NCI-H524 treated with DMSO at 0.1 percent for 48 hours (cell line): ENCODE results near the gene KIAA1217.

Experiments used
- DNase-seq: peaks from one replicate; lab custom pipeline; 2025; lab: John Stamatoyannopoulos, UW

Gene KIAA1217, protein sequence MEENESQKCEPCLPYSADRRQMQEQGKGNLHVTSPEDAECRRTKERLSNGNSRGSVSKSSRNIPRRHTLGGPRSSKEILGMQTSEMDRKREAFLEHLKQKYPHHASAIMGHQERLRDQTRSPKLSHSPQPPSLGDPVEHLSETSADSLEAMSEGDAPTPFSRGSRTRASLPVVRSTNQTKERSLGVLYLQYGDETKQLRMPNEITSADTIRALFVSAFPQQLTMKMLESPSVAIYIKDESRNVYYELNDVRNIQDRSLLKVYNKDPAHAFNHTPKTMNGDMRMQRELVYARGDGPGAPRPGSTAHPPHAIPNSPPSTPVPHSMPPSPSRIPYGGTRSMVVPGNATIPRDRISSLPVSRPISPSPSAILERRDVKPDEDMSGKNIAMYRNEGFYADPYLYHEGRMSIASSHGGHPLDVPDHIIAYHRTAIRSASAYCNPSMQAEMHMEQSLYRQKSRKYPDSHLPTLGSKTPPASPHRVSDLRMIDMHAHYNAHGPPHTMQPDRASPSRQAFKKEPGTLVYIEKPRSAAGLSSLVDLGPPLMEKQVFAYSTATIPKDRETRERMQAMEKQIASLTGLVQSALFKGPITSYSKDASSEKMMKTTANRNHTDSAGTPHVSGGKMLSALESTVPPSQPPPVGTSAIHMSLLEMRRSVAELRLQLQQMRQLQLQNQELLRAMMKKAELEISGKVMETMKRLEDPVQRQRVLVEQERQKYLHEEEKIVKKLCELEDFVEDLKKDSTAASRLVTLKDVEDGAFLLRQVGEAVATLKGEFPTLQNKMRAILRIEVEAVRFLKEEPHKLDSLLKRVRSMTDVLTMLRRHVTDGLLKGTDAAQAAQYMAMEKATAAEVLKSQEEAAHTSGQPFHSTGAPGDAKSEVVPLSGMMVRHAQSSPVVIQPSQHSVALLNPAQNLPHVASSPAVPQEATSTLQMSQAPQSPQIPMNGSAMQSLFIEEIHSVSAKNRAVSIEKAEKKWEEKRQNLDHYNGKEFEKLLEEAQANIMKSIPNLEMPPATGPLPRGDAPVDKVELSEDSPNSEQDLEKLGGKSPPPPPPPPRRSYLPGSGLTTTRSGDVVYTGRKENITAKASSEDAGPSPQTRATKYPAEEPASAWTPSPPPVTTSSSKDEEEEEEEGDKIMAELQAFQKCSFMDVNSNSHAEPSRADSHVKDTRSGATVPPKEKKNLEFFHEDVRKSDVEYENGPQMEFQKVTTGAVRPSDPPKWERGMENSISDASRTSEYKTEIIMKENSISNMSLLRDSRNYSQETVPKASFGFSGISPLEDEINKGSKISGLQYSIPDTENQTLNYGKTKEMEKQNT (N-terminal part only)

DNA sequence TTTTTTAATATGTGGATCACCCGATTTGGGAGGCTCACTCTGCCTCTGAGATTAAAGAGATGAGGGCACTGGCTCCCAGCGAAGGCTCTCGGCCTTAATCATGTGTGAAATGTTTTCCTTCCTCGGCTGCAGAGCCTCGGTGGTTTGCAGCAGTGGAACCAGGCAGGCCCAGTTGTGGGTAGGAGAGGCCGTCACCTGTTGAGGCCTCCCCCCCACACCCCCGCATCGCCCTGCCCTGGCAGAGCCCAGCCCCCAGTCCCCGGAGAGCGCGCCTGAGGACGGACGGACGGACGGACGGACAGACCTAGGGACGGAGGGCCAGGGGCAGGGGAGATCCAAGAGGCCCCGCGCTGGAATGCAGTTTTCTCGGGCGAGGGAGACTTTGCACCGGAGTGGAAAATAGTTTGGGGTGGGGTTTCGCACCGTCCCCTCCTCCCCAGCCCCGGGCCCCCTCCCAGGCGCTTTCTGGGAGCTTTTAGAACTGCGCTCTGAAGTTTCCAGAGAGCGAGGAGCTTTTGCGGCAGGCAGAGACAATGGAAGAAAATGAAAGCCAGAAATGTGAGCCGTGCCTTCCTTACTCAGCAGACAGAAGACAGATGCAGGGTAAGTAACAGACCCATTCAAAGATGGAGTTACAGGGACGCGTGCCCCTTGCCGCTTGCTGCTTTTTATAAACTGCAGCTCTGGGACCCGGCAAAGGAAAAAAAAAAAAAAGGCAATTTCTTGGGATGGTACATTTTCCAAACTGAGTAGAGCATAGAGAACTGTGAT is at the start of gene KIAA1217:
Gene KIAA1217 (plus strand): TSS at position 478 of the 771 bp plus-strand sequence. CDS start 56 bp downstream, at position 534.
- no peak for DNase-seq

- DNase-seq = no peak
Measured at GRCh38 chr10:24162206-24162985, 46.5 kb upstream of the KIAA1217 start.

GRCh38 chr10:24163485-24163884 is 45.5 kb upstream of the KIAA1217 start:
- DNase-seq = no peak

DNA sequence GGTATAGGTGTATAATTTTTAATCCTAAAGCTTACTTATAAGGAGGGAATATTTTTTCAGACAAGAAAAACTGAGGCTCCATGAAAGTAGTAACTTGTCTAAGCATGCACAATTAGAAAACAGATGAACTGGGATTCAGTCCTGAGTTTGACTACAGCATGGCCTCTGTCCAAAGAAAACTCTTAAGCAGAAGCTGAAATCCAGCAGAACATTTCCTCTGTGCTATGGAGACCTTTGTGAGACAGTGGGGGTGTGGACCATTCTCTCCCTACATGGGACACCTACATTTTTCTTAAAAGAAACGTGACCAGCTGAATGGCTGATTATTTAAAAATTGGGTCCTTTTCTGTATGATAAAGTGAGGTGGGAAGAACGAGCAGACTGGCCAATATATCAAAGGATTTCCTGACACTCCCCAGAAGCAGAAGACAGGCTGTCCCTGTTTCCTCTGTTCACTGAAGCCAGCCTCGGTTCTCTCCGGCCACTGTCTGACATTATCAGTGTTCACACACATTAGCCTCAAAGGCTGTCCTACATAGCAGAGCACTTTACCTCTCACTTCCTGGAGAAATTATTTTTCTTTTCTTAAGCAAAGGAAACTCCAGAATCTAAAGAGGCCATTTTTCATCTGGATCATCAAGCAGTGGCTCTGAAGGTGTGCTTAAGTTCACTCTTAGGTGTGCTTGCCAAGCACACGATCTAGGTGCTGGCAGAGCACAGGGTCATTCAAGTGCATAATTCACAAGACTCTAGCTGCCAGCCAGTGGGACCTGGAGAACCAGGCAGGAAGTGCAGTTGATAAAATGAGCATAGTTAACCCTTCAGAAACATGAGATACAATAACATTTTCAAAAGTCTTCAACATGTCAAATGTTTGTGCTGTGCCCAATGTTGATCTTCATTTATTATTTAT is 40.4 kb upstream of the KIAA1217 start:
- no peak for DNase-seq

DNA sequence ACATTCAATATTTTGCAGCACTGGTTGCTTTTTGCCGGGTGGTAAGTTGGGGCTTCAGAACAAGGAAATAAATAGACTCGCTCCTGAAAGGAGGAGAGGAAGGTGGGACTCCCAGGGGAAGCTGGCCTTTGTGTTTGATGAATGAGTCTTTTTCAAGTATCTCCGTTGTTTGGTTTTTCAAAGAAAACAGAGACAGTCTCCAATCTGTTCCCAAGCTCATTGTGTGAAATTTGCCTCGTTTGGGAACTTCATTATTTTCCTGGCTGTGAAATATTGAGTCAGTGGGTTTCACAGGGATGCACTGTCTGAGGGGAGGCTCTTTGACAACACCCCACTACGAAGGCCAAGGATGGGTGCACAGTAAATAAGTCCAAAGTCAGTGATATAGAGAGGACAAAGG is 38.7 kb upstream of the KIAA1217 start:
- no peak for DNase-seq

DNA sequence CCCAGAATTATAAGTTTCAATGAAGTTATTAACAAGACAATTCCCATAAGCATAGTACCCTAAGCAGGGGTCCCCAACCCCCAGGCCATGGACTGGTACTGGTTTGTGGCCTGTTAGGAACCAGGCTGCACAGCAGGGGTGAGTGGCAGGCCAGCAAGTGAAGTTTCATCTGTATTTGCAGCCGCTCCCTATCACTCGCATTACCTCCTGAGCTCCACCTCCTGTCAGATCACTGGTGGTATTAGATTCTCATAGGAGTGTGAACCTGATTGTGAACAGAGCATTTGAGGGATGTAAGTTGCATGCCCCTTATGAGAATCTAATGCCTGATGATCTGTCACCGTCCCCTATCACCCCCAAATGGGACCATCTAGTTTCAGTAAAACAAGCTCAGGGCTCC is 36.0 kb upstream of the KIAA1217 start:
- DNase-seq = no peak

- no peak for DNase-seq
Measured at GRCh38 chr10:24174014-24174413, 34.9 kb upstream of the KIAA1217 start.

DNA sequence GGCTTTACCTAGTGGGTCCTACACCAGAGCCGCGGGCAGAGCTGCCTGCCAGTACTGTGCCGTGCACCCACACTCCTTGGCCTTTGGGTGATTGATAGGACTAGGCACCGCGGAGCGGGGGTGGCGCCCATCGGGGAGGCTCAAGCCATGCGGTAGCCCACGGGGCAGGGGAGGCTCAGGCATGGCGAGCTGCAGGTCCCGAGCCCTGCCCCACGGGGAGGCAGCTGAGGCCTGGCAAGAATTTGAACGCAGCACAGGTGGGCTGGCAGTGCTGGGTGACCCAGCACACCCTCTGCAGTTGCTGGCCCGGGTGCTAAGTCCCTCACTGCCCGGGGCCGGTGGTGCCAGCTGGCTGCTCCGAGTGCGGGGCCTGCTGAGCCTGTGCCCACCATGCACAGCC is 32.3 kb upstream of the KIAA1217 start:
- no peak for DNase-seq

DNA sequence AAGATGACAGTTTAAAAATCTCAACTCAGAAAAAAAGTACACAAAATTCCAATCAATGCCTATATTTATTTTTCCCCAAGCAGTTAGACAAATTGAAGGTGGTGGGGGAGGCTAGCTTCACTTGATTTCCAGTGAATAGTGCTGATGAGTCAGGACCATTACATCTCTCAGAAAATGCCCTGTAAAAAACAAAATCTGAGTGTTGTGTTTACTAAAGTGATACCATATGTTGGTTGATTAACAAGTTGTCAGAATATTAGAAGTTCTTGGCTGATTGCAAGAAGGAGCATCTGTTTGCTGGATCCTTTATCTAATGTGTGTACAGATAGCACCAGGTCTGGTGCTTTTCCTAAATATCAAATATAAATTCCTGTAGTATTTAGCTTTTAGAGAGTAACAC is 31.3 kb upstream of the KIAA1217 start:
- DNase-seq = no peak

GRCh38 chr10:24180891-24181290 is 28.0 kb upstream of the KIAA1217 start:
- no peak for DNase-seq

GRCh38 chr10:24184455-24184854 is 24.5 kb upstream of the KIAA1217 start:
- no peak for DNase-seq

DNA sequence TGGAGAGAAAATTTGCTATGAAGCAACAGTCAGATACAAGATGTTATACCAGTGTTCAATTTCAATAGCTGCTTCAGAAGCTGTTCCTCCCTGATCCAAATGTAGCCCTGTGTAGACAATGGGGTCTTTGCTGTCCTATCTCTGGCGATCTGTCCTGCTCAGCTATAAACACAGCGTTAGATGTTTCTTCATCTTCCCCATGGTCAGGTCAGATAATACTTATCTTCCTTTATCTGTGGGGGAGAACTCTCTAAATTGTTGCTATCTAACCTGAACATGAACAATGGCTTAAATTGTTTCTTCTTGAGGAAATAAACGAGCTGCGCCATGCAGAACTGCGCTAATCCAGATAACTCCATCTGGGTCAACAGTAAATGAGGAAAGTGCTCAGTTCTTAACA is 15.6 kb upstream of the KIAA1217 start:
- no peak for DNase-seq

GRCh38 chr10:24197263-24197662 is 11.7 kb upstream of the KIAA1217 start:
- no peak for DNase-seq

DNA sequence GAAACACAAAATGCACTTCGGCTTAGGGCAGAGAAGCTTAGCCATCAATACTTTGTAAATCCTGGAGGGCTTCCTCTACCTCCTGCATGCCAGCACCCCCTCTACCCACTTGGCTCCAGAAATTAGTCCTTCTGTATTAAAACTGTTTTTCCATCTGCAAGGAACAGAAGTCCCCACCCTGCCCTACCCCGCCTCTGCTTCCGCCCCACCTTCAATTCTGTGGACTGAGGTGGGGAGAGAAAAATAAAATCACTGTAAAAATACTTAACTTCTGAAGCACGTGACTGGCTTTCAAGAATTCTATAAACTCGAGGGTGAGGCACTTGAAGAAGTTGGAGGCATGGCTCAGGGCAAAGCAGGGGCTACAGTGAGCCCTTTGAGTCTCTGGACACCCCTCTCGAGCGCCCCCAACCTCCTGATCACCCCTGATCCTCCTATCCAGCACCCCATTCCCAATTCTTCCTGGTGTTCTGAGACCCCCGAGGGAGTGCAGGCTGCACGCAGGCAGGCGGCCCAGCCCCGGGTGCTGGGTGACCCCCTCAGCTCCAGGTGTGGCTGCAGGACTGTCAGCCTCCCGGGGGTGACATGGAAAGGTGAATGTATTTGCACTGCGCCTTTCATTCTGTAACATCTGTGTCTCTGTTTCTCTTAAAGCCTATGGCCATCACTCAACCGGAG is 7.3 kb upstream of the KIAA1217 start:
- no peak for DNase-seq

GRCh38 chr10:24202181-24202570 is 6.8 kb upstream of the KIAA1217 start:
- no peak for DNase-seq

- no peak for DNase-seq
Measured at GRCh38 chr10:24205821-24206220, 3.1 kb upstream of the KIAA1217 start.

DNA sequence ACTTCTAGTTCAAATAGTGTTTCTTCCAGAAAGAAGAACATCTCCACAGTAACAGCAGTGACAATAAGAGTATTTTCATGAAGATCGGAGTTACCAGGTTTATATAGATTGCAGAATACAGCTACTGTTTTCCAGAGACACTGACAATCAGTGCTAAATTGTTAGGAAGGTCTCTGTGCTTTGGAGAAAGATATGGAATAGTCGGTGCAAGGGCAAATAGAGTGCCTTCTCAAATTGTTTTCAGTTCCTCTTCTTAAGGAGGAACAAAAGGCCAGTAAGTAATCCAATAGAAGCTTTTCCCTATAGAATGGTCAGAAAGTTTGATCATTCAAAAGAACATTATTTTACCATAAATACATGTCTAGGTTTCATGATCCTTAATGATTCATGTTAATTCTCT is 2.6 kb upstream of the KIAA1217 start:
- DNase-seq = no peak

DNA sequence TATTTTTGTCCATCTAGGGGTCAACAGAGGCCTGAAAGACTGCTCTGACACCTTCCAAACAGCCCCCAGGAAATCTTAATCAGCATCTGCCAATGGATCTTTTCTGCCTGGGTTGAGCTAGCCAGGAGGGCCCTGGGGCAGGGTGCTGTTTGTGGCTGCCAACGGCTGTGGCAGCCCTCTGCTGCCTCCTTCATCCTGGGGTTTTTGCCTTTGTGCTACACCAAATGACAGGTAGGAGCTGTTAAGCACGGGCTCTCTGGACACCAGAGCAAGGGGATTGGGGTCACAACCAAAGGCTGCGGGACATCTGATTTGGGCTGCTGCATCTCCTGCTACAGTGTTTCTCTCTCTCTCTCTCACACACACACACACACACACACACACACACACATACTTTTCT is 2.0 kb upstream of the KIAA1217 start:
- no peak for DNase-seq

- no peak for DNase-seq
Measured at GRCh38 chr10:24207341-24207740, 1.6 kb upstream of the KIAA1217 start.
